ENCODE measurements around the gene MTA3.

DNA sequence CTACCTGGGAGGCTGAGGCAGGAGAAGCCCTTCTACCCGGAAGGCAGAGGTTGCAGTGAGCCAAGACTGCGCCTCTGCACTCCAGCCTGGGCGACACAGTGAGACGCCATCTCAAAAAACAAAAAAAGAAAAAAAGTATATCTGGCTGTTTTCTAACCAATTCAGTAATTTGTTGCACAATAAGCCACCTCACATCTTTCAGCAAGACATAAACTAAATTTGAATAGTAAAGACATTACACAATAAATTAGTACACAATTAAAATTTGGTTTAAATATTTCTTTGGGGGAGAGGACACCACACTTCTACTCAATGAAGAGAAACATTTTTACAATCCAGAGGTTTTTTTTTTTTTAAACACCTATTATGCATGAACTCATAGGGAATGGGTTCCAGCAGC, 36.0 kb upstream of the MTA3 start:
- TF ChIP-seq, protein P1, sequence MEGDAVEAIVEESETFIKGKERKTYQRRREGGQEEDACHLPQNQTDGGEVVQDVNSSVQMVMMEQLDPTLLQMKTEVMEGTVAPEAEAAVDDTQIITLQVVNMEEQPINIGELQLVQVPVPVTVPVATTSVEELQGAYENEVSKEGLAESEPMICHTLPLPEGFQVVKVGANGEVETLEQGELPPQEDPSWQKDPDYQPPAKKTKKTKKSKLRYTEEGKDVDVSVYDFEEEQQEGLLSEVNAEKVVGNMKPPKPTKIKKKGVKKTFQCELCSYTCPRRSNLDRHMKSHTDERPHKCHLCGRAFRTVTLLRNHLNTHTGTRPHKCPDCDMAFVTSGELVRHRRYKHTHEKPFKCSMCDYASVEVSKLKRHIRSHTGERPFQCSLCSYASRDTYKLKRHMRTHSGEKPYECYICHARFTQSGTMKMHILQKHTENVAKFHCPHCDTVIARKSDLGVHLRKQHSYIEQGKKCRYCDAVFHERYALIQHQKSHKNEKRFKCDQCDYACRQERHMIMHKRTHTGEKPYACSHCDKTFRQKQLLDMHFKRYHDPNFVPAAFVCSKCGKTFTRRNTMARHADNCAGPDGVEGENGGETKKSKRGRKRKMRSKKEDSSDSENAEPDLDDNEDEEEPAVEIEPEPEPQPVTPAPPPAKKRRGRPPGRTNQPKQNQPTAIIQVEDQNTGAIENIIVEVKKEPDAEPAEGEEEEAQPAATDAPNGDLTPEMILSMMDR (IDR thresholded peaks at IDR 0.05), result no peak
- TF ChIP-seq POLR2A (IDR thresholded peaks at IDR 0.05), result no peak
